Testis (tissue), 3 donors: Measurements from ENCODE around the gene FAM210A. TPM values are rescaled to one million over a fixed set of nuclear protein-coding genes. Genes with fewer than 3 reads are reported as not detected.
A peak's percentile ranks its signal among the peaks of the same experiment; 100 is the strongest.

Experiments
- DNase-seq: peaks from one replicate; pipeline ENCODE4 v3.0.0-alpha.2; 2019
- H3K27ac ChIP-seq, 2 donors: fragments of 200-600 bp; sonication (generic); one replicate each; pipeline ENCODE4 v1.5.1; 2019
- H3K27me3 ChIP-seq: fragments of 200-600 bp; sonication (generic); one replicate; pipeline ENCODE4 v1.5.1; 2019
- H3K36me3 ChIP-seq: fragments of 200-600 bp; sonication (generic); one replicate; pipeline ENCODE4 v1.5.1; 2017; ENCODE audit warnings: low read depth; ENCODE audit errors: missing control alignments
- H3K4me1 ChIP-seq: fragments of 200-600 bp; sonication (generic); one replicate; pipeline ENCODE4 v1.5.1; 2019
- H3K4me3 ChIP-seq, 2 donors: fragments of 200-600 bp; sonication (generic); one replicate each; pipeline ENCODE4 v1.5.1; 2017 to 2019
- H3K9me3 ChIP-seq: fragments of 200-600 bp; sonication (generic); one replicate; pipeline ENCODE4 v1.5.1; 2017
- CTCF ChIP-seq, 3 experiments: fragments of 450-650 bp in 2 of 3; fragments of 200-600 bp in 1 of 3; sonication (generic) in 1 of 3; IDR thresholded peaks; one replicate each; pipeline ENCODE4 v1.5.1; 2016 to 2019; ENCODE audit warnings: antibody characterized with exemption in 3 of 3, mild to moderate bottlenecking in 2 of 3, moderate library complexity in 1 of 3
- POLR2A ChIP-seq: fragments of 450-650 bp; IDR thresholded peaks from one replicate; pipeline ENCODE4 v1.6.1; 2017; ENCODE audit warnings: antibody characterized with exemption, mild to moderate bottlenecking, moderate library complexity
- WGBS, 2 donors: methylation state at CpG; one replicate each; pipeline ENCODE4 v1.1.5; 2018; 5-methylcytosine and 5-hydroxymethylcytosine counted together
- intact Hi-C: fragments of 100-400 bp; cut with DNase I; formaldehyde crosslinking; loops from one replicate; pipeline ENCODE4 v1.15.1; 2023; ENCODE audit warnings: low total_unique reads
- polyA plus RNA-seq: library from polyadenylated mRNA; stranded (reverse); fragments of 350-450 nt; fragmentation: Illumina TruSeq; extraction: RNeasy Lipid Tissue Mini Kit (QIAGEN cat#74804); gene quantifications from one replicate; pipeline ENCODE4 v1.2.3, GENCODE V29; 2014; ENCODE audit warnings: low read depth, low replicate concordance; ENCODE audit not compliant: insufficient read depth
- total RNA-seq, 2 donors: library from RNA; depleted of rRNA; stranded (reverse); fragments of >200 nt; gene quantifications; one replicate each; pipeline ENCODE4 v1.2.3, GENCODE V29; 2016

FAM210A gene
- total and polyA plus RNA-seq, 3 donors from 2014 or later, result 22.6 to 28.7 (median 24.5) TPM

GRCh38 chr18:13630716-13631268 lies 95.6 kb downstream of the FAM210A start:
- no peaks in the 10 kb centered on the region for H3K36me3 ChIP-seq
- intact Hi-C loops, result no loop called here
- no peak overlapping the region for H3K27ac ChIP-seq
- H3K4me3 ChIP-seq, result no peak overlapping the region
- H3K27me3 ChIP-seq, result no peaks in the 10 kb centered on the region
- no peaks in the 10 kb centered on the region for H3K4me1 ChIP-seq
- H3K9me3 ChIP-seq, result no peaks in the 10 kb centered on the region
- TF ChIP-seq POLR2A (no peak), CTCF (IDR thresholded peaks at IDR 0.05) (no peak)
- no peak for DNase-seq
- 82 to 92% methylated on average over 7 of the region's 7 CpGs for WGBS, 2 donors

GRCh38 chr18:13629841-13630715 lies 96.3 kb downstream of the FAM210A start:
- no peaks in the 10 kb centered on the region for H3K4me1 ChIP-seq
- no peaks in the 10 kb centered on the region for H3K36me3 ChIP-seq
- H3K27ac ChIP-seq, result peak overlapping the region in 1 of 2 donors; percentile 22
- H3K27me3 ChIP-seq, result no peaks in the 10 kb centered on the region
- no peak overlapping the region for H3K4me3 ChIP-seq
- DNase-seq, result peak; percentile 67
- no peaks in the 10 kb centered on the region for H3K9me3 ChIP-seq
- intact Hi-C loops, result loop anchor here (10.0 kb wide), 1 partner anchor 415 kb away; the partner anchor contains the start of gene LDLRAD4
- TF ChIP-seq CTCF (IDR thresholded peaks at IDR 0.05) (peak; percentile 78 to 83 (median 79)), POLR2A (no peak)
- 48% methylated on average over 8 of the region's 8 CpGs for WGBS, 2 donors

- intact Hi-C loops, result loop anchor here (10.0 kb wide), 1 partner anchor 413 kb away; the partner anchor contains the start of gene LDLRAD4
- H3K4me3 ChIP-seq, result no peak overlapping the region
- H3K27me3 ChIP-seq, result no peaks in the 10 kb centered on the region
- no peak for TF ChIP-seq POLR2A
- no peak for TF ChIP-seq CTCF (IDR thresholded peaks at IDR 0.05)
- no peak for DNase-seq
- no peaks in the 10 kb centered on the region for H3K4me1 ChIP-seq
- H3K27ac ChIP-seq, result no peak overlapping the region
- H3K36me3 ChIP-seq, result no peaks in the 10 kb centered on the region
- no peaks in the 10 kb centered on the region for H3K9me3 ChIP-seq
- 85 to 90% methylated on average over 9 of the region's 9 CpGs for WGBS, 2 donors
Measured at GRCh38 chr18:13628211-13628610, 98.1 kb downstream of the FAM210A start.

GRCh38 chr18:13627639-13628038 lies 98.7 kb downstream of the FAM210A start:
- intact Hi-C loops, result loop anchor here (10.0 kb wide), 1 partner anchor 413 kb away; the partner anchor contains the start of gene LDLRAD4
- H3K4me3 ChIP-seq, result no peak overlapping the region
- H3K4me1 ChIP-seq, result no peaks in the 10 kb centered on the region
- no peaks in the 10 kb centered on the region for H3K36me3 ChIP-seq
- no peaks in the 10 kb centered on the region for H3K27me3 ChIP-seq
- no peak for DNase-seq
- H3K27ac ChIP-seq, result no peak overlapping the region
- H3K9me3 ChIP-seq, result no peaks in the 10 kb centered on the region
- WGBS, 2 donors, result 90 to 92% methylated on average over 2 to 7 of the region's 8 CpGs
- TF ChIP-seq POLR2A (no peak), CTCF (IDR thresholded peaks at IDR 0.05) (no peak)
